ENCODE results near the gene ARID3B. TPM values are rescaled to one million over a fixed set of nuclear protein-coding genes. Genes with fewer than 3 reads are reported as not detected.

ARID3B gene
- total RNA-seq, 4 donors from 2014 or later = 5.9 to 7.7 (median 6.2) TPM

GRCh38 chr15:74500401-74500800, 40.6 kb upstream of the ARID3B start:
- H3K4me1 ChIP-seq = no peaks in the 10 kb centered on the region
- TF ChIP-seq, protein P1, sequence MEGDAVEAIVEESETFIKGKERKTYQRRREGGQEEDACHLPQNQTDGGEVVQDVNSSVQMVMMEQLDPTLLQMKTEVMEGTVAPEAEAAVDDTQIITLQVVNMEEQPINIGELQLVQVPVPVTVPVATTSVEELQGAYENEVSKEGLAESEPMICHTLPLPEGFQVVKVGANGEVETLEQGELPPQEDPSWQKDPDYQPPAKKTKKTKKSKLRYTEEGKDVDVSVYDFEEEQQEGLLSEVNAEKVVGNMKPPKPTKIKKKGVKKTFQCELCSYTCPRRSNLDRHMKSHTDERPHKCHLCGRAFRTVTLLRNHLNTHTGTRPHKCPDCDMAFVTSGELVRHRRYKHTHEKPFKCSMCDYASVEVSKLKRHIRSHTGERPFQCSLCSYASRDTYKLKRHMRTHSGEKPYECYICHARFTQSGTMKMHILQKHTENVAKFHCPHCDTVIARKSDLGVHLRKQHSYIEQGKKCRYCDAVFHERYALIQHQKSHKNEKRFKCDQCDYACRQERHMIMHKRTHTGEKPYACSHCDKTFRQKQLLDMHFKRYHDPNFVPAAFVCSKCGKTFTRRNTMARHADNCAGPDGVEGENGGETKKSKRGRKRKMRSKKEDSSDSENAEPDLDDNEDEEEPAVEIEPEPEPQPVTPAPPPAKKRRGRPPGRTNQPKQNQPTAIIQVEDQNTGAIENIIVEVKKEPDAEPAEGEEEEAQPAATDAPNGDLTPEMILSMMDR (IDR thresholded peaks at IDR 0.05) = no peak
- TF ChIP-seq POLR2A (IDR thresholded peaks at IDR 0.05) = no peak
- intact Hi-C loops (cut with DNase I) = no loop called here
- no peaks in the 10 kb centered on the region for H3K9me3 ChIP-seq
- no peak overlapping the region for H3K27ac ChIP-seq
- no peaks in the 10 kb centered on the region for H3K36me3 ChIP-seq
- no peak overlapping the region for H3K4me3 ChIP-seq (replicated peaks in 1 of 3)
- no peaks in the 10 kb centered on the region for H3K27me3 ChIP-seq
- no peak for DNase-seq
- WGBS, 2 donors = 95 to 96% methylated on average over 2 of the region's 2 CpGs

DNA sequence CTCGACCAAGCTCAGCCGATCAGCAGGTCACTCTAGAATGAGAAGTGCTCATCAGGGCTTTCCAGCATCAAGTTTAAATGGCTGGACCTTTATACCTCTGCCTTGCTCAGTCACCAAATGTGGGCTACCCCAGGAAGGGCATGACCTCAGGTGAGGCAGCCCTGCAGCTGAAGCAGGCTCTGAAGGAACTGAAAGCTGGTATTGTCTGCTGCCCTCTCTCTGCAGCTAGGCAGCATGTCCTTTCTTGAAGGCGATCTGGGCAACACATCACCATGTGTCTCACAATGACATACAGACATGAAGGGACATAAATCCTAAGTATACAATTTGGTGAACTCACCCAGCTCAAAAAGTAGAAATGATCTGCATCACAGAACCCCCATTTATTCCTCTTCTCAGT, 38.7 kb upstream of the ARID3B start:
- H3K4me1 ChIP-seq = no peaks in the 10 kb centered on the region
- 89 to 96% methylated on average over 3 of the region's 3 CpGs for WGBS, 2 donors
- DNase-seq = no peak
- H3K36me3 ChIP-seq = no peaks in the 10 kb centered on the region
- TF ChIP-seq POLR2A (IDR thresholded peaks at IDR 0.05) = no peak
- TF ChIP-seq, protein P1 (IDR thresholded peaks at IDR 0.05) = no peak
- intact Hi-C loops (cut with DNase I) = no loop called here
- H3K27ac ChIP-seq = no peak overlapping the region
- H3K27me3 ChIP-seq = no peaks in the 10 kb centered on the region
- no peak overlapping the region for H3K4me3 ChIP-seq (replicated peaks in 1 of 3)
- H3K9me3 ChIP-seq = no peaks in the 10 kb centered on the region

GRCh38 chr15:74504418-74504817, 36.6 kb upstream of the ARID3B start:
- 92 to 96% methylated on average over 3 of the region's 3 CpGs for WGBS, 2 donors

DNA sequence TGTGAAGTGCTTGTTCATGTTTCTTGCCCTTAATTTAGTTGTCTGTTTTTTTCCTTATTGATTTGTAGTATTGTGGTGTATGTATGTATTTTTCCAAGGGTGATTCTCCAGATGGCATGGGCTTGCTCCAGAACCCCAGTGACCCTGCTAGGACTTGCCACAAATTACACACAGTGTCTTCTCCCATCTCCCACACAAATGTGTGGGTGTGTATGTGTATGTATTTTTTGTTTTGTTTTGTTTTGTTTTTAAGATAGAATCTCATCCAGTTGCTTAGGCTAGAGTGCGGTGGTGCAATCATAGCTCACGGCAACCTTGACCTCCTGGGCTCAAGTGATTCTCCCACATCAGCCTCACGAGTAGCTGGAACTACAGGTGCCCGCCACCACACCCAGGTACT, 36.2 kb upstream of the ARID3B start:
- no peak for TF ChIP-seq POLR2A (IDR thresholded peaks at IDR 0.05)
- TF ChIP-seq, protein P1 (IDR thresholded peaks at IDR 0.05) = no peak
- 96 to 100% methylated on average over 4 of the region's 4 CpGs for WGBS, 2 donors

More at GRCh38 chr15:74504418-74504817, 36.6 kb upstream of the ARID3B start:
- DNase-seq = no peak
- Histone ChIP-seq H3K27ac (no peak overlapping the region), H3K9me3 (no peaks in the 10 kb centered on the region), H3K4me3 (replicated peaks in 1 of 3) (no peak overlapping the region), H3K36me3 (no peaks in the 10 kb centered on the region), H3K4me1 (no peaks in the 10 kb centered on the region), H3K27me3 (no peaks in the 10 kb centered on the region)
- intact Hi-C loops (cut with DNase I) = no loop called here
- TF ChIP-seq POLR2A (IDR thresholded peaks at IDR 0.05) = no peak
- TF ChIP-seq, protein P1 (IDR thresholded peaks at IDR 0.05) = no peak

GRCh38 chr15:74505837-74506514, 35.0 kb upstream of the ARID3B start:
- H3K4me3 ChIP-seq (replicated peaks in 1 of 3) = no peak overlapping the region
- TF ChIP-seq, protein P1 (IDR thresholded peaks at IDR 0.05) = no peak
- TF ChIP-seq POLR2A (IDR thresholded peaks at IDR 0.05) = no peak
- H3K36me3 ChIP-seq = no peaks in the 10 kb centered on the region
- intact Hi-C loops (cut with DNase I) = no loop called here
- DNase-seq = no peak
- no peaks in the 10 kb centered on the region for H3K9me3 ChIP-seq
- H3K4me1 ChIP-seq = no peaks in the 10 kb centered on the region
- H3K27ac ChIP-seq = no peak overlapping the region
- no peaks in the 10 kb centered on the region for H3K27me3 ChIP-seq
- WGBS, 2 donors = 90 to 93% methylated on average over 6 of the region's 6 CpGs

More for the DNA sequence above, 36.2 kb upstream of the ARID3B start:
- no peaks in the 10 kb centered on the region for H3K36me3 ChIP-seq
- DNase-seq = no peak
- no peak overlapping the region for H3K27ac ChIP-seq
- H3K4me3 ChIP-seq (replicated peaks in 1 of 3) = no peak overlapping the region
- H3K27me3 ChIP-seq = no peaks in the 10 kb centered on the region
- H3K9me3 ChIP-seq = no peaks in the 10 kb centered on the region
- intact Hi-C loops (cut with DNase I) = no loop called here
- H3K4me1 ChIP-seq = no peaks in the 10 kb centered on the region

Data from thyroid gland (tissue), 4 donors.